Retinal pigment epithelial cell (primary cell): ENCODE measurements around the gene GNG3.
A peak's percentile ranks its signal among the peaks of the same experiment; 100 is the strongest.
"Not testable (repeated sequence)": the region's sequence is repeated elsewhere in the genome, so short reads cannot be mapped to it uniquely, and the experiment has no call there.

Experiments
- DNase-seq: peaks from one replicate; pipeline ENCODE4 v3.0.0-alpha.2; 2010; ENCODE audit warnings: low read depth
- H3K4me3 ChIP-seq: 2 replicates; pipeline ENCODE4 v1.5.1; 2011; ENCODE audit warnings: mild to moderate bottlenecking, low read length, control low read depth, moderate library complexity
- CTCF ChIP-seq: conservative IDR thresholded peaks from 2 replicates; pipeline ENCODE4 v1.5.1; 2011; ENCODE audit warnings: low read depth, low read length, control low read depth, inconsistent platforms

GNG3 gene

GRCh38 chr11:62688491-62688890 lies 19.0 kb upstream of the GNG3 start:
- H3K4me3 ChIP-seq: no peak overlapping the region
- TF ChIP-seq CTCF: no peak
- DNase-seq: no peak

- TF ChIP-seq CTCF: no peak
- H3K4me3 ChIP-seq: no peak within 1 kb of the TSS
- DNase-seq: no peak
Observed at GRCh38 chr11:62689421-62690183, 17.9 kb upstream of the GNG3 start, which contains the start of gene LRRN4CL. Gene LRRN4CL, minus strand, starts transcription at chr11:62689530. Its CDS starts 1,022 bp downstream, at chr11:62688508.

DNA sequence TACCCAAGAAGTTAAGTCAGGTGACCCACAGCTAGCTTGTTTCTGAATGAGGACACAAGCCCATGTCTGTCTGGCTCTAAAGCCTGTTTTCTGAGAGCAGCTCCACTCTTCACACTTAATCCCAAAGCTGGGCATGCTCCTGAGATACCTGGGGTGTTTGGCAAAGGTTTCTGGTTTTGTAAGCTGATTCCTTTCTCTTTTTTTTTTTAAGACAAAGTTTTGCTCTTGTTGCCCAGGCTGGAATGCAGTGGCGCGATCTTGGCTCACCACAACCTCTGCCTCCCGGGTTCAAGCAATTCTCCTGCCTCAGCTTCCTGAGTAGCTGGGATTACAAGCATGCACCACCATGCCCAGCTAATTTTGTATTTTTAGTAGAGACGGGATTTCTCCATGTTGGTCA lies 13.9 kb upstream of the GNG3 start:
- not testable (repeated sequence) for H3K4me3 ChIP-seq, DNase-seq

DNA sequence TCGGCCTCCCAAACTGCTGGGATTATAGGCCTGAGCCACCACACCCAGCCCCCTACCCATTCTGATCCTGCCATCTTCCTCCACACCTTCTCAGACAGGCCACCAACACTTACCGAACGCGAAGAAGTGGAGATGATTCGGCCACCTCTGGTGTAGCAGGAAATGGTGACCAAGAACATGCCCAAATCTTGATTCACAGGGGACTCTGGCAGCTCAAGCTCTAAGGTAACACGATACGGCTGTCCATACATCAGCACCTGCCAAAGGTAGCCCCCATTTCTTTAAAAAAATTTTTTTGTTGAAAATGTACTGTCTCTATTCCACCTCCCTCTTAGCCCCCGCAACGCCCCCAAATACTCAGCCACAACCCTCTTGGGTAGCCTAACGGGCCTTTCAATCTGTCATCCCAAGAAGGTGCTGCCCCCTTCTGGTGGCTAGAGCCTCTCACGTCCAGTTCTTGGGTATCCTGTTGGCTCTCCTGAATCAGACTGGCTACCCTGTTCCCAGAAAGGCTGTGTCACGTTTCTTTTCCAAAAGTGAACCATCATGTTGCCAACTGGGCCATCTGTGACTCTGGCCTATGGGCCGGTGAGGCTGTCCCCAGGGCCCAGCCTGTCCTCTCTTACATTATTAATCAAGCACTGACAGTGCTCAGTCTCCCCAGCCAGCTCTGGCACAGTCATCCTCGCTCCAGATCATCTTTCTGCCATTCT lies 12.9 kb upstream of the GNG3 start:
- DNase-seq: no peak
- H3K4me3 ChIP-seq: no peak overlapping the region
- TF ChIP-seq CTCF: peak; percentile 87

- no peak for DNase-seq
- no peak overlapping the region for H3K4me3 ChIP-seq
- no peak for TF ChIP-seq CTCF
Observed at GRCh38 chr11:62702246-62702645, 5.2 kb upstream of the GNG3 start.

GRCh38 chr11:62703921-62704320 lies 3.6 kb upstream of the GNG3 start:
- DNase-seq: not testable (repeated sequence)

GRCh38 chr11:62705413-62705812 lies 2.1 kb upstream of the GNG3 start:
- peak; percentile 10 for TF ChIP-seq CTCF
- no peak for DNase-seq
- H3K4me3 ChIP-seq: peak overlapping the region; percentile 62

More at GRCh38 chr11:62703921-62704320, 3.6 kb upstream of the GNG3 start:
- H3K4me3 ChIP-seq: not testable (repeated sequence)
